ENCODE measurements around the gene SYT9. TPM values are rescaled to one million over a fixed set of nuclear protein-coding genes. Genes with fewer than 3 reads are reported as not detected.
"Not testable (repeated sequence)": the region's sequence is repeated elsewhere in the genome, so short reads cannot be mapped to it uniquely, and the experiment has no call there.

SYT9 gene
- total RNA-seq, 1 donor from 2014 or later: 0.20 TPM

DNA sequence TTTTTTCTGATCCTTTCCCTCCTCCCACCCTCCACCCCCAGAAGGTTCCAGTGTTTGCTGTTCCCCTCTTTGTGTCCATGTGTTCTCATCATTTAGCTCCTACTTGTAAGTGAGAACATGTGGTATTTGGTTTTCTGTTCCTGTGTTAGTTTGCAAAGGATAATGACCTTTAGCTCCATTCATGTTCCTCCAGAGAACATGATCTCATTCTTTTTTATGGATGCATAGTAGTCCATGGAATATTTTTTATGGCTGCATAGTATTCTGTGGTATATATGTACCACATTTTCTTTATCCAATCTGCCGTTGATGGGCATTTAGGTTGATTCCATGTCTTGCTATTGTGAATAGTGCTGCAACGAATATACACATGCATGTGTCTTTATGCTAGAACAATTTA, 83.7 kb downstream of the SYT9 start:
- not testable (repeated sequence) for DNase-seq (ENCODE audit: low read depth in 2 of 2)

DNA sequence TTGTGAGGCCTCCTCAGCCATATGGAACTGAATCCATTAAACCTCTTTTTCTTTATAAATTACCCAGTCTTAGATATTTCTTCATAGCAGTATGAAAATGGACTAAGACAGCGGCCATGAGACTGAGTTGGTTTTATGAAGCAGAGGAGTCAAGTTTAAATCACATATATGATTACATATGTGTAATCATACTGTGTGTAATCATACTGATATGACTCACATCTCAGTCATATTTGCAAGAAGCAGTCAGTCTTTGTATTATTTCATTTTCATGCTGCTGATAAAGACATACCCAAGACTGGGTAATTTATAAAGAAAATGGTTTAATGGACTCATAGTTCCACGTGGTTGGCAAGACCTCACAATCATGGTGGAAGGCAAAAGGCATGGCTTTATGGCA, 89.8 kb downstream of the SYT9 start:
- no peak for DNase-seq (ENCODE audit: low read depth in 2 of 2)

DNA sequence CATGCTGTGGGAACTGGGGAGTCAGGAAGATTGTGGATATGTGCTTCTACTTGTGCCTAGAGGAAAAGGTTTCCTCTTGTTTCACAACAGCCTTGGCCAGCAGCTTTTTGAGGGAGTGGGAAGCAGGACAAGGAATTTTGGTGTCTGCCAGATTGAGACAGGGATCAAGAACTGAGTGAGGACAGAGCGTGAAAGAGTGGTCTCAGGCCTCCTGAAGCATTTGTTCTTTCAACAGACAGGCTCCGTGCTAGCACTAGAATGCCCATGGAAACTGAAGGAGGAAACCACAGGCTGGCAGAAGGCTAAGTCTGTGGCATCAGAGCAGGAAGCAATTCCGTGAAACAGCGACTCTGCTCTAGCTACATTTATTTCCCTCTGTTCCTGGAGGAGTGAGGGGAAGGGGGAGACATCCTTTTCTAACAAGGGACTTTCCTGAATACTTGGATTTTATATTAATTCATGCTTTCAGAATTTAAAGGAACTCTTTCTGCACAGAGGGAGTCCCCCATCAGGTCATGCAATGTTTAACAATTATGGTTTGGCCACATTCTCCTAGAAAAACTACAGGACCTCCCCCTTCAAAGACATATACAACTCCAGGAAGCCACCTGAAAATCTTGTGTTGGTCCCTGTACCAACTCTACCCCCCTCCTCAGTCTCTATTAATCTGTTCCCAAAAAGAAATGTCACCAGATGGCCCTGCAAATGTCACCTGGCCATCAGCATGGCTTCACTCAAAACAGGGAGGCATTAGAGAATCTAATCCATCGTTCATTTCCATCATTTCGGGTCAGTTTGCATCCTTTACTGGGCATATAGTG, 96.1 kb downstream of the SYT9 start:
- no peak for DNase-seq (ENCODE audit: low read depth in 2 of 2)

DNA sequence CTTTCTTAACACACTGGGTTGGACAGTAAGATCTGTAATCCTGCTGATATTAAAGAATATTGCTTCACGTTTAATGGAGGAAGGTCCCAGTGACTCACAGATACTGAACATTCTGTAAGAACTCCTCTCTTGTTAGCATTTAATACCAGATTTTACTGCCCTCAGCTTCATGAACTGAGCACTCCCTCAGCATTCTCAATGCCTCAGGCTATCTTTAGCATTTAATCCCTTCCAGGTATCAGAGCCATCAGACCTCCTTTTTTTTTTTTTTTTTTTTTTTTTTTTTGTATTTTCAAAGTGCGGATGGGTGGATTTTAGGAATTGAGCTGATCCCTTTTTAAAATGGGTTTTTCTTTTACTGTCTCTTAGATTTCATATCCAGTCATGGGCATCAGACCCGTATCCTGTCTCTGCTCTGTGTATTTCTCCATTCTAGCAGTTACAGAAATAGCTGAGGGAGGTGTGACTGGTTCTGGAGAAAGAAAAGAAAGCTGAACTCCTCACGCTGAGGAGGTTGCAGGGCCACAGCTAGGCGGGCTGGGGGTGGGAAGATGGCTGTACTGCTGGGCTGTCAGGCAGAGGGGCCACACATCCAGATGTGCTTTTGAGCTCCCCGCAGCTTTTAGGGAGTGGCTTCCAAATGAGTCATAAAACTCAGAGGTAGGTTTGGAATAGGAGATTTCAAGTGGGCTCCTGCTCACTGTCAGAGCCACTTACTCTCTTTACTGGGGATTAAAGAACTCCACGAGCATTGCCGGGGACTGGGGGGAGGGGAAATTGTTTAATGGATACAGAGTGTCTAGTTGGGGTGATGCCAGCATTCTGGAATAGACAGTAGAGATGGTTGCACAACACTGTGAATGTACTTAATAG, 97.0 kb downstream of the SYT9 start:
- no peak for DNase-seq (ENCODE audit: low read depth in 2 of 2)

DNA sequence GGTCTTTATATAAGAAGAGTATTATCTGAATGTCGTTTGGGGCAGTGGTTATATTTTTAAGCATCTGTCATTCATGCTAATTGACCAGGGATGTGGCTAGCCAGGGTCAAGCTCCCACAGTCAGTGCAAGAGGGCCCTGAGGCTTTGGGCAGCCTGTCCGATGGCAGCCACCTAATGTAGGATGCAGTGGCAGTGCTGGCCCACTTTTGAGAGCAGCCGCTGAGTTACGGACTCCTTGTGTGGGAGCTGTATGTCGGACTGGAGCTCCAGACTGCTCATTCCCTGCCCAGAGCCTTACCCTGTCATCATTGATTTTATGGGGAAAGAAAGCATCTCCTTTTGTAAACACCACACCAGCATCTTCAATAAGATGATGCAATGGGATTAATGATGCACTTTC, 99.5 kb downstream of the SYT9 start:
- DNase-seq (ENCODE audit: low read depth in 2 of 2): no peak

DNA sequence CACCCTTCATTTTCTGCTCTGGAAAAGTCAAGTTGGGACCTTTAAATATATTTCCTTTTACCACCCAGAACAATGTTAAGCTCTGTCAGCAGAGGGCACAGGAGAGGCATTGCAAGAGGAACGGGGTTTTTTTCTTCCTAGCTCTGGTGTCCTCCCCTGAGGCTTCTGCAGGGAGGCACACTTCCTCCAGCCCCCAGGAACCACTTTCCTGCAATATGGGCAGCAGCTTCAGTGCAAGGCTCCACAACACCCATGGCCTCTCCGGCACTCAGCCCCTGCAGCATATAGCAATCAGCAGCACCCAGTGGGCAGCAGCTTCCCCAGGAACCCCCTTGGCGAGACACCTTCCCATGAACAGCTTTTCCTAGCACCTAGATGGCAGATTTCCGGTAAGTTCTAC, 101.4 kb downstream of the SYT9 start:
- DNase-seq (ENCODE audit: low read depth in 2 of 2): peak; percentile 35 to 44

DNA sequence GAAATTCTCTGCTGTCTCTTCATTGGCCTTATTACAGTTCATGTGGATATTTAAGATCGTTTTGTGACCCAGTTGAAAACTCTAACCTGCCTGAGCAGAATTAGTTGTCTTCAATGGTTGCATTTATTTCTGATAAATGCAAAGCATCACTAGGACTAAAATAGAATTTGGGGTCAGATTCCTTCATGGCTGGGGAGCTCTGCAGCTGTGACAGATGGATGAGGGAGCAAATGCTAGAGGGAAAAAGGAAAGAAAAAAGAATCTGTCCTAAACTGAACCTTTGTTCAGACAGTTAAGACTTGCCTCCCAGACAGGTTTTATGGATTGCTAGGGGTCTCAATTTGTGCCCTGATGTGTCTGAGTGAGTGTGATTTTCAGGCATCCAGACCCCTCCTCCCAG, 113.0 kb downstream of the SYT9 start:
- no peak for DNase-seq (ENCODE audit: low read depth in 2 of 2)

DNA sequence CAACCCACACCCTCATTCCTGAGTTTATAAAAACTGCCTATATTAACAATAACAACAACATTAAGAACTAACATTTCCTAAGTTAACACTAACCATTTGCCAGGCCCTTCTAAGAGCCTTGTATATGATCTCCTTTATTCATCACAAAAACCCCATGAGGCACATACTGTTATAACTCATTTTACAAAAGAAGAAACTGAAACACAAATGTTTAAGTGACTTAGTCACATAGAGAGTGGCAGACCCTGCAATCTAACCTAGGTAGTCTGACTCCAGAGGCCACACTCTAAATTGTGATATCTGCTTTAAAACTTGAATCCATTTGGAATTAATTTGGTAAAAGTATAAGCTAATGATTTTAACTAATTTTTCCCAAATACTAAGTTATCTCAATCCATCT, 116.1 kb downstream of the SYT9 start:
- DNase-seq (ENCODE audit: low read depth in 2 of 2): no peak

DNA sequence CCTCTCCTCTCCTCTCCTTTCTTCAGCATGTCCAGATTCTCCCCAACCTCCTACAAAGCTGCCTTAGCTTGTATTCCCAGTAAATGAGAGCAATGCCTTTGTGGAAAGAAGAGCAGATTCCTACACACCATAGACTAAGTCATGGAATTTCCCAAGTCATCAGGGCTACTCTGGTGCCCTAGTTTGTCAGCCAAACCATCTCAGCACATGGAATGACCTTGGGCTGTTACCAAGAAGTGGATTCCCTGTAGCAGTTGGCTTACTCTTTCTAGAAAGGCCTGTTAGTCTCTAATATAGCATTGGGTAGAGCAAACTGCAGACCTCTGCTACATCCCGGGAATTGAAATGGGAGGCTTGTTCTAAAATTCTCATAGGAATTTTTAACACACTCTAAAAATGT, 124.7 kb downstream of the SYT9 start:
- no peak for DNase-seq (ENCODE audit: low read depth in 2 of 2)

DNA sequence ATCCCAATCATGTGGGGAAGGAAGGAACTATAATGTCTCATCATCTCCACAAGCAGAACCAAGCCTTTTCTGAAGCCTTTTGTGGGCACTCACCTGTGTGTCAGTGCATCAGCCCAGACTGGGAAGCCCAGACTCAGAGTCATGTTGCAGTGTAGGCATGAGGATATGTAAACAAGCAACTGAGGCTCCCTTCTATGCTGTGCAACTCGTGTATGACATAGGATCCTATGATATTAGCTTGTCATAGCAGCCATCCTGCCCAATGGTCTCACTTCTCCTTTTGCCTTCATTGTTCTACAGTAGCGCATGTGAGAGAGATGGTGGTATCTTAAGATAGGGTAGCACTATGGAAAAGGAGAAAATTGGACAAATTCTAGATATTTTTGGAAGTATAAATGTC, 130.2 kb downstream of the SYT9 start:
- no peak for DNase-seq (ENCODE audit: low read depth in 2 of 2)

DNA sequence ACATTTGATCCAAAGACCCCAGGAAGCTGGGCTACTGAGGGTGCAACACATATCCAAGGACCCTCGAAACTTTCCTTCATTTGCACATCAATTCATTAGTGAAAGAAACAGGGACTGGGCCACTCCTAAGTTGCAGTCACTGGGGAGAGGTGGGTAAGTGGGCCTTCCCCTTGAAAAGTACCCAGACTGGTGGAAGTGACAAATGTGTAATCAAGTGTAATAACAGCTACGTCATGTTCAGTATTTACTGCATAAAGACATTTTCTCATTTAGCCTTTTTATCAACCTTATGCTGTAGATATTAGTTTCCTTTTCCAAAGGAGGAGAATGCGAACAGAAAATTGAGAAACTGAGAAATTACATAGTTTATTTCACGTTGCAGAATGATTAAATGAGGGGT, 131.7 kb downstream of the SYT9 start:
- no peak for DNase-seq (ENCODE audit: low read depth in 2 of 2)

DNA sequence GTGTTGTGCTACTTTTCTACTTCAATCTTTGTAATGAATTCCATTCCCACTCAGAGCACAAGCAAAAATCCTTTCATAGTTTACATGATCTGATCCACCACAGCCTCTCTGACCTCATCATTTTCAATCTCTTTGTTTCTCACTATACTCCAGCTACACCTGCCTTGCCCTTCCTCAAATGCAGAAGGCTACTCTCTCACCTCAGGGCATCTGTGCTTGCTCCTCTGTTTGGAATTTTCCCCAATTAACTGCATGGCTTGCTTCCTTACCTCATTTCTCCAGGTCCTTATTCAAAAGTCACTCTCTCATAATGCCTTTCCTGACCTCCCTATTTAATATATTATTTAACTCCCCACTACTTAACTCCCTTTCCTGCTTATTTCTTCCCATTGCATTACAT, 133.0 kb downstream of the SYT9 start:
- DNase-seq (ENCODE audit: low read depth in 2 of 2): no peak

DNA sequence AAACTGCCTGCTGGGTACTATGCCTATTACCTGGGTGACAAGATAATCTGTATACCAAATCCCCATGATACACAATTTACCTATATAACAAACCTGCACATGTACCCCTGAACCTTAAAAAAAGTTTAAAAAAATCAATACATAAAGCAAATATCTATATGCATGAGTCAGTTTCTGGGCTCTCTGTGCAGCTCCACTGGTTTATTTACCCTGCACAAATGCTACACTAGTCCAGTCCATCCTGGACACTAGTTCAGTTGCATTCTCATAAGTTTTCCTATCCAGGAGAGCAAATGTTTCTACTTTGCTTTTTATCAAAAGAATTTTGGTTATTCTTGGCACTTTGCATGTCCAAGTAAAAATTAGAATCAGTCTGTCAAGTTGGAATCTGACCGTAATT, 133.8 kb downstream of the SYT9 start:
- no peak for DNase-seq (ENCODE audit: low read depth in 2 of 2)

DNA sequence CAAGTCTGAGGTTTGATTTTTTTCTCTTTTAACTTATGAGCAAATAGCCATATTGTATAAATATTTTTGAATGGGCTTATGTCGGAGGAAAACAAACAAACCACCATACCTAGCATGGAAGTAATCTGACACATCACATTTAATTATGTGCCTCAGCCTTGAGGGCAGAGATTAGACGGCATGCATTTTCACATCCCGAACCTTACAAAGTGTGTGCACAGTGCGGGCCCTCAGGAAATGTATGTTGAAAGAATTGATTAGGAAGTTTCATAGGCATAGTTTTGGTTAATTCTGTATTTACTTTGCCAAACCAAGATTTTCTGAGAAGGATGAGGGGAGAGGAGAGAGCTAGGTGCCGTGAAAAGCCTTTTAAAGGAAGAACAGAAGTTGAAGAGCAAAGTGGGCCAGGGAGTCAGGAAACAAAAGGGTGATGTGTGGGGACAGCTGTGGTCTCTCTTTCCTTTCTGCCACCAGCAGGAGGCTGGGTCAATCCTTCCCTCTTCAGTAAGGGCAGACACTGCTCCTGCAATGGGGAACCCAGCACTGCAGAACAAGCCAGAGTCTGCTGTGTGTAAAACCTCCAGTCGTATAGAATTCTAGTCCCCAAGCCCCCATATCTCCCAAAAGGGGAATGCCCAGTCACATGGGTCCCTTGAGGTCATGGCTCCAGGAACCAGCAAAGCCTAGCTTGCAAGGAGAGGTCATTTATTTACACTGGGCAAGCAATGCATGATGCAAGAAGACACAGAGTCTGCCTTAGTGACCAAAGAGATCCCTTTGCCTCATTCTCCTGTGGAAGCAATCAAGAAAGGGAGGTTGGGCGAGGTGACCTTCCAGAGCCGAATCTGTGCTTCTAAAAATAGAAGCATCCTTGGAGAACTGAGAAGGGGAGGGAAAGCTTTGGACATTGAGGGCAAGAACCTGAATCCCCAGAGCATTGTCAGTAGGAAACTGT, 162.5 kb downstream of the SYT9 start:
- no peak for DNase-seq (ENCODE audit: low read depth in 2 of 2)

DNA sequence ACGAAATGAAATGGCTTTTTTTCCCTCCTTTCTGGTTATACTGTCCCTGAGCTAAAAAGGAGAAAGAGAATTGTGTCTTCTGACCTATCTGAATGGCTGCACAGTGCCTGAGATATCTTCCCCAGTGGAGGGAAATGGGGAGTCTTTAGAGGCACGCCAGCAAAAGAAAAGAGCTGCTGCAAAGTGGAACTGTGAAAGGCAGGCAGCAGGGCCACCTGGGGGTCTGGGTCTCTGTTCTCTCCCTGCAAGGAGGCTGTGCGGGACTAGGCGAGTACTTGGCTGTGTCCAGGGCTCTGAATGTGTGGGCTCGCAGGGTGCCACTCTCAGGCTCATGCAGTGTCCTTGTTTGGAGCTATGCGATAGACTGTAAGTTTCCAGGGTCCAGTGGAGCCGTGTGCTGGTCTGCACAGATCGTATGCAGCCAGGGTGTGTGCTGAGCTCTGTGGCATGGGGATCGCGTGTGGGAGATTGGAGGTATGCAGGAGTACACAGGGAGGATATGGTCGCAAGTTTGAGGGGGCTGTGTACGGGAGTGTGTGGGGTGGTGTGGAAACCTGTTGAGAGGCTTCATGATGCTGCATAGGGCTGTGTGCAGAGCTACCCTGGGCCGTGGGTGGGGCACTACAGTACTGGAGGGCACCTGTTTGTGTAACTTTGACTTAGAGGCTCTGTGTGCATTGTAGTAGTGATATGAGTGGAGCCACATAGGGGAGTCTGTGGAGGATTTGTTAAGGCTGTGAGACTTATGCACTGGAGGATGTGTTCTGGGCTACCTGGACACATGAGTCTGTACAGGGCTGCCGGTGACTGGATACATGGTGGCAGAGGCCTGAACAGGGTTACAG, 163.5 kb downstream of the SYT9 start:
- DNase-seq (ENCODE audit: low read depth in 2 of 2): no peak

DNA sequence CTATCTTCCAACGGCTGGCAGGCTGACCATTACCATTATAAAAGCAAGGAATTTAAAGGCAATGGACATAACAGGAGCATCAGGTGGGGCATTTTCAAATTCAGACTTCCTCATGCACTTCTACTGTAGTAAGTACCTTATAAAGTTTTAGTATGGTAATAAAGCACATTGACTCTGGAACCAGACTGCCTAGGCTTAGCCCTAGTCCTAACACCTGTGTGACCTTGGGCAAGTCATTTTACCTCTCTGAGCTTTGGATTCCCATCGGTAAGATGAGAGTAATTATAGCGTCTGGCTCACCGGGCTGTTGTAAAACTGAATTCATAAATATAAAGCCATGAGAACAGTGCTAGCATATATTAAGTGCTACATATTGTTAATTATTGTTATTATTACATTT, 164.4 kb downstream of the SYT9 start:
- DNase-seq (ENCODE audit: low read depth in 2 of 2): no peak

DNA sequence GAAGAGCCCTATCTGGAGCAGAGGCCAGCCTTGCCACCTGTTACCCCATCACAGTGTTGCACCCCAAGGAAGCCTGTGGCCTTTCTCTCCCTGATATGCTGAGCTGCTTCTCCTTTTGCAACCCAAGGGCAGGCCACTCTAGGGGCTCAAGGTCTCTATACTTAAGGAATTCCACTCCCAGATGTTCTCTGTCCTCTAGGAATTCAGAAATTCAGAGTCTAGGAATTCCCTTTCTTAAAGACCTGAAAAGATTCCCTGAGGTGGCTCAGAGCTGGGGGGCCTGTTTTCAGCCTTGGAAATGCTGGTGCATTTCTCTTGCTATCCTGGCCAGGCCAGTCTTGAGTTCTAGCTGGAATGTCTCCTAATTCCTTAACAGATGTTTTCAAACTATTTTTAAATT, 165.6 kb downstream of the SYT9 start:
- DNase-seq (ENCODE audit: low read depth in 2 of 2): no peak

DNA sequence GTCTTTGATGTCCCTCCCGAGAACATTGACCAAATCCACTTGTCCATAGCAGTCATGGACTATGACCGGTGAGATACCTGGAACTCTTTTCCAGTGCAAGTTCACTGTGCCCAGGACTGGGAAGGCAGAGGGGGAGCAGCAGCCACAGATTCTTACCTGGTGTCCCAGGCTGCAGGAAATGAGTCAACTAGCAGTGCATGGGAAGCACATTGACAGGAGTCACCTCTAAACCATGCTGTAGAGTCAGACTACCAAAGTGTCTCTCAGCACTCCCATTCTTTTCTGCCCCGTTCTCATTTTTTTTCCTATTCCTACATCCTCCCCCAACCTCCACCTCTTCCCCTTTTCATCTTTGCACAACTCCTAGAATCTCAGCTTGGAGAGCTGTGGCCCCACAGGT, 166.4 kb downstream of the SYT9 start:
- no peak for DNase-seq (ENCODE audit: low read depth in 2 of 2)

DNA sequence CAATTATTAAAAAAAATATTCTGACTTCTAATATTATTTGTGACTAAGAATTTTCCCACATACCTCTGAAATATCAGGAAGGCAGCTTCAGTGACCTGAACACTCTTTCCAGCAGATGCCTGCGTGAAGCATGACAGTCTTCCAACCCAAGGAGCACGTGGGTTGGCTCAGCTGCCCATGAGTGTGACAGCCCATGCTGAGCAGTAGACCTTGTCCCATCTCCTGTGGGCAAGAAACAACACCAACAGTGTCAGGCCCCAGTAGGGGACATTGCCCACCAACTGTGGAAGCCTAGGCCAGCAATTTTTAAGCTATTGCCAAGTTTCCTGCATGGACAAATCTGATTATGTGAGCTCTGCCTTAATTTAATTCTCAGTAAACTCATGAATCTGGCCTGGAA, 167.2 kb downstream of the SYT9 start:
- no peak for DNase-seq (ENCODE audit: low read depth in 2 of 2)

DNA sequence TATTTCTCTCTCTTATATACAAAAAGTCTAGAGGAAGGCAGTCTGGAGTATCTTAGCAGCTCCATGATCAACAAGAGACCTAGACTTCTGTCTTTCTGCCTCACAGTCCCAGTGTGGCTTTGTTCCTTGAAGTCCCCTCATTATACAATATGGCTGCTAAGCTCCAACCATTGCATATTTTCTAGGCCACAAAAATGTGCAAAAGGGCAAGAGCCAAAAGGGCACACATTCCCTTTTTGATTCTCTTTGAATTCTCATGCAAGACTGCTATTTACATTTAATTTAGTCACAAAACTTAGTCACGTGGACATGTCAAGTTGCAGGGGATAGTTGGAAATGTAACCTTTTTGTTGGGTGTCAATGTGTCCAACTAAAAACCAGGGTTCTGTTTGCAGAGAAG, 169.4 kb downstream of the SYT9 start:
- no peak for DNase-seq (ENCODE audit: low read depth in 2 of 2)
